ENCODE results near the gene ACR.

DNA sequence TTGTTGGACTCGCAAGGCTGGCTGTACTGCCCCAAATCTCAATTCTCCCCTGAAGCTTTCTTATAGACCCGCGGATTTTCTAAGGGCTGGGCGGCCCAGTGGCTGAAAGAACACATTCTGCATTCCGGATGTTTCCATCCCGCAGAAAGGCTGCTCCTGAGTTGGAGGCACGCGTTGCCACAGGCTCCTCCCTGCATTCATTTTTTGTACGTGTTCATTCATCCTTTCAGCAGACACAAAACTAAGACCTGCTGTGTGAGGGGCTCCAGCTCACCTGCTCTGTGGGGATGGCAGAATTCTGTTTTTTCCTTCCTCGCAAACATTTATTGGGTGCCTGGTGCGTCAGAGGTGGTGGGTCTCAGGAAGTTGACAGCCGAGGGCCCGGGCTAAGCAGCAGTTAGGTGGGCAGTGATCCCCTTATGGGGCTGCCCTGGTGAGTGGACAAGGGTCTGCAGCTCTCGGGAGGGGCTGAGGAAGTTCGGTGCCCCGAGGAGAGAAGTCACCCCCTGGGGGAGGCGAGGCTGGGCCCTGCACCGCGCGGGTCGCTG lies 41.7 kb upstream of the ACR start:
- TF ChIP-seq POLR2A (IDR thresholded peaks at IDR 0.05), result no peak
- TF ChIP-seq, protein P1, sequence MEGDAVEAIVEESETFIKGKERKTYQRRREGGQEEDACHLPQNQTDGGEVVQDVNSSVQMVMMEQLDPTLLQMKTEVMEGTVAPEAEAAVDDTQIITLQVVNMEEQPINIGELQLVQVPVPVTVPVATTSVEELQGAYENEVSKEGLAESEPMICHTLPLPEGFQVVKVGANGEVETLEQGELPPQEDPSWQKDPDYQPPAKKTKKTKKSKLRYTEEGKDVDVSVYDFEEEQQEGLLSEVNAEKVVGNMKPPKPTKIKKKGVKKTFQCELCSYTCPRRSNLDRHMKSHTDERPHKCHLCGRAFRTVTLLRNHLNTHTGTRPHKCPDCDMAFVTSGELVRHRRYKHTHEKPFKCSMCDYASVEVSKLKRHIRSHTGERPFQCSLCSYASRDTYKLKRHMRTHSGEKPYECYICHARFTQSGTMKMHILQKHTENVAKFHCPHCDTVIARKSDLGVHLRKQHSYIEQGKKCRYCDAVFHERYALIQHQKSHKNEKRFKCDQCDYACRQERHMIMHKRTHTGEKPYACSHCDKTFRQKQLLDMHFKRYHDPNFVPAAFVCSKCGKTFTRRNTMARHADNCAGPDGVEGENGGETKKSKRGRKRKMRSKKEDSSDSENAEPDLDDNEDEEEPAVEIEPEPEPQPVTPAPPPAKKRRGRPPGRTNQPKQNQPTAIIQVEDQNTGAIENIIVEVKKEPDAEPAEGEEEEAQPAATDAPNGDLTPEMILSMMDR (IDR thresholded peaks at IDR 0.05), result no peak

Measured in Peyer's patch (tissue), 4 donors.